HUES64 (cell line): ENCODE data around the gene ZBTB33.

Experiments used
- H3K27ac ChIP-seq: 2 replicates; pipeline ENCODE4 v1.7.0; 2013; ENCODE audit warnings: low read depth, low read length, inconsistent platforms
- H3K27me3 ChIP-seq: 2 replicates; pipeline ENCODE4 v1.6.1; 2013; ENCODE audit warnings: mild to moderate bottlenecking, low read length; ENCODE audit not compliant: insufficient read depth
- H3K36me3 ChIP-seq: 2 replicates; pipeline ENCODE4 v1.6.1; 2013; ENCODE audit warnings: mild to moderate bottlenecking, low read length; ENCODE audit not compliant: insufficient read depth
- H3K4me1 ChIP-seq: 2 replicates; pipeline ENCODE4 v1.6.1; 2013; ENCODE audit warnings: mild to moderate bottlenecking, low read length, moderate library complexity; ENCODE audit not compliant: insufficient read depth
- H3K4me3 ChIP-seq: 2 replicates; pipeline ENCODE4 v1.5.1; 2013; ENCODE audit warnings: mild to moderate bottlenecking, low read length, moderate library complexity
- H3K9ac ChIP-seq: 2 replicates; pipeline ENCODE4 v1.6.1; 2013; ENCODE audit warnings: mild to moderate bottlenecking, low read depth, low read length
- H3K9me3 ChIP-seq: 2 replicates; pipeline ENCODE4 v1.6.1; 2013; ENCODE audit warnings: low read depth, low read length; ENCODE audit not compliant: insufficient read depth
- WGBS: fragments of 150-250, 120-280 bp; methylation state at CpG from one replicate; pipeline ENCODE4 v1.1.7; 2013; ENCODE audit warnings: missing lambda C conversion rate; 5-methylcytosine and 5-hydroxymethylcytosine counted together

ZBTB33 gene

DNA sequence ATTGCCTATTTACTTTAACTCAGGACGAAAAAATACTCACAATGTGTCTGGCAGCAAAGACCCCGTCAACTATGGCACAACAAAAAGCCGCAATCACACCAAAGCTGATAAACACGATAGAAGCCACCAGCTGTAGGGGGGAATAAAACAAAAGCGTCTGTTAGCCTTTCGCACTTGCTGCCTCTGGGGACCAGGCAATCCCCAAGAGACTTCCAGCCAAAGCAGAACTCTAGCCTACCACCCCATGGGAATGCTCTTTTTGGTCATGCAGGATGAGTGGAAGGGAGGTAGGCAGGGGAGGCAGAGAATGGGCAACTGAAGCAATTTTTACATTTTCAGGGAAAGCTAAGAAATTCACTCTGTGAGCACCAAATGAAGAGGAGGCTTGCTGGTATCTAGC is 40.6 kb downstream of the ZBTB33 start:
- Histone ChIP-seq H3K36me3 (no peaks in the 10 kb centered on the region), H3K4me1 (0 out of 2 replicates have a peak, but pooled peaks cover 6% of the 10 kb centered on the region), H3K4me3 (no peak overlapping the region), H3K27ac (no peak overlapping the region), H3K9ac (no peak overlapping the region), H3K9me3 (no peaks in the 10 kb centered on the region), H3K27me3 (no peaks in the 10 kb centered on the region)
- 90% methylated on average over 6 of the region's 6 CpGs for WGBS

DNA sequence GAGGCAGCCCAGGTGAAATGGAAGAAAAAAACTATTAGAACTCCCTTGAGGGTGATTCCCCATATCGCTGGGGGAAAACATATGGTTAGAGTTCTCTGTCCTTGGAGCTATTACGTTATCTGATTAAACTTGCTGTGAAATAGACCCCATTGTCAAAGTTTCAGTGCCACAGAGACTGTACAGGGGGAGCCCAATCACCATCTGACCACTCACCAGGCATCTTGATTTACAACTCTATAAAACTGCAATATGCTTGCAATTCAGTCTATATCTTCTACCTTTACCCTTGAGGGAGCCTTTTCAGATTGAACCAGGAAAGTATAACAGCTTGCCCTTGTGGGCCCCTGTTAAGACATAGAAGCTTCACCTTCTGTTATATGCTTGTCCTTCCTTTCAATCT is 42.4 kb downstream of the ZBTB33 start:
- H3K27me3 ChIP-seq: no peaks in the 10 kb centered on the region
- H3K36me3 ChIP-seq: no peaks in the 10 kb centered on the region
- no peaks in the 10 kb centered on the region for H3K9me3 ChIP-seq
- H3K9ac ChIP-seq: no peak overlapping the region
- WGBS: 91% methylated on average over 2 of the region's 2 CpGs
- no peak overlapping the region for H3K27ac ChIP-seq
- no peak overlapping the region for H3K4me3 ChIP-seq
- H3K4me1 ChIP-seq: 0 out of 2 replicates have a peak, but pooled peaks cover 1% of the 10 kb centered on the region

DNA sequence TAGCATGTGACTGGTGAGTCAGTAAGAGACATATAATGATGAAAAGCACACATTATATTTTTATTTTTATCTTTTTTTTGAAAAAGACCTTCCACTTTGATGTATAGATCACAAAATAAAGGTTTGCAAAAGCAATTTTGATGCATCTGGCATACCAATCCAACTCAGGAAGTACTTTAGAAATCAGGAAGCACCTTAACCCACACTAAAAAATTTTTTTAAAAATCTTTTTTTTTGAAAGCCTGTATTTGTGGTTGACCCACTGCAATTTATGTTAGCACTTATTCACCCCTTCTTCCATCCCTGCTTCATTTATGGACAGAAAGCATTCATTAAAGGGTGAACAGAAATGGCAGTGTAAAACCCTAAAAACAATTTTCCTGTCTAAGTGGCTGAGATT is 44.0 kb downstream of the ZBTB33 start:
- Histone ChIP-seq H3K4me3 (no peak overlapping the region), H3K4me1 (no peaks in the 10 kb centered on the region), H3K27ac (no peak overlapping the region), H3K36me3 (no peaks in the 10 kb centered on the region), H3K27me3 (no peaks in the 10 kb centered on the region), H3K9ac (no peak overlapping the region), H3K9me3 (no peaks in the 10 kb centered on the region)

DNA sequence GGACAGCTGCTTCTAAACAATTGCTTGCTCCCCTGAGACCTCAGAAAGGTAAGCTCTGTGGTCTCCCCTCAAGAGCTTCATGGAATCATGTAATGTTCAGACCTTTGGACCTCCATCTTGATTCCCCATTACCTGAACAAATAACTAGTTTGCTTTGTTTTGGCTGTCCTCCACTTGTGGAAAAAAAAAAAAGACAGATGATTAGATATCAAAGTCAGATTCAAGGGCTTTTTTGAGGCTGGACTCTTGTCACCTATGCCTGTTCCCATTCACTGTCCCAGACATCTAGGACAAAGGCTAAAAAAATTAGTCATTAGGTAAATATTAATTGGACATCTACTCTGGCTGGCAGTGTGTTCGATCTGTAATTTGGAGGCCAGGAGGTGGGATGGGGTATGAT is 47.3 kb downstream of the ZBTB33 start:
- H3K9me3 ChIP-seq: no peaks in the 10 kb centered on the region
- no peak overlapping the region for H3K27ac ChIP-seq
- no peak overlapping the region for H3K4me3 ChIP-seq
- H3K36me3 ChIP-seq: no peaks in the 10 kb centered on the region
- no peak overlapping the region for H3K9ac ChIP-seq
- H3K4me1 ChIP-seq: peaks cover 8% of the 10 kb centered on the region; the same call in 1 of the 2 replicates
- peaks cover 2% of the 10 kb centered on the region; the same call in 1 of the 2 replicates for H3K27me3 ChIP-seq
- no CpG with 5 or more reads among the region's 1 CpG for WGBS

DNA sequence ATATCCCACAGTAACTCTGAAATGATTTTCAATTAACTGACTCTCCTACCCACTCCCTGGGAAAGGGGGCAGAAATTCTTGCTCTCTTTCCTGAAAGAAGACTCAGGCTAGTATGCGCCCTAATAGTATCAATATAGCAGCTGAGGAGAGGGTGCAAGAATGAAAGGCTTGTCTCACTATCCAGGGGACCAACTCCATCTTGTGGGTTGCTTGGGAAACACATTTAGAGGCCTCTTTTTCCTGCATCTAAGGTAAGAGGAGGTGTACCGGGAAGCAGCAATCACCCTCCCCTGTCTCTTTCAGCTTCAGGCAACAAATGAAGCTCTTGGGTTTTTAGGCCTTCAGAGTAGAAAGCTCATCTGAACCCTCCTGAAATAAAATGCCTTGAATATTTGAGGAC is 49.3 kb downstream of the ZBTB33 start:
- H3K4me3 ChIP-seq: no peak overlapping the region

DNA sequence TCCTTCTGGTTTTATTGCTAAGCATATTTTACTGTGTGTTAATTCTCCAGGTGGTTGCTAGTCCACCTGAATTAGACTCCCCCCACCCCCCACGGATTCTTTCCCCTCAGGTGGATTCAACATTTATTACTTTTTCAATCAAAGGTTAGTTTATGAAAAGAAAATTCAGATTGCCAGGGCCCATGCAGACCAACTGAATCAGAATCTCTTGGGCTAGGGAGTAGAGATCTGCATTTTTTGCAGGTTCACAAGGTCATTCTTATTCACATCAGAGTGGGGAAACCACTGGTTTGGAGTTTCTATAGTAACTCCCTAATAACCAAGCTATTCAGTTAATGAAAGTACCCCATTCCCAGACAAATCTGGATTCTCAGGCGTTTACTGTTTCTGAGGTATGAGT is 50.9 kb downstream of the ZBTB33 start:
- no peak overlapping the region for H3K27ac ChIP-seq
- H3K4me1 ChIP-seq: peaks cover 20% of the 10 kb centered on the region
- peaks cover 35% of the 10 kb centered on the region for H3K27me3 ChIP-seq
- no peaks in the 10 kb centered on the region for H3K9me3 ChIP-seq
- WGBS: no CpG with 5 or more reads among the region's 2 CpGs
- H3K36me3 ChIP-seq: no peaks in the 10 kb centered on the region
- no peak overlapping the region for H3K9ac ChIP-seq
- no peak overlapping the region for H3K4me3 ChIP-seq

More for the DNA sequence above, 49.3 kb downstream of the ZBTB33 start:
- Histone ChIP-seq H3K27ac (no peak overlapping the region), H3K4me1 (peaks cover 8% of the 10 kb centered on the region; the same call in 1 of the 2 replicates), H3K27me3 (peaks cover 19% of the 10 kb centered on the region), H3K9ac (no peak overlapping the region), H3K9me3 (no peaks in the 10 kb centered on the region), H3K36me3 (no peaks in the 10 kb centered on the region)
- WGBS: 100% methylated on average over 1 of the region's 2 CpGs

DNA sequence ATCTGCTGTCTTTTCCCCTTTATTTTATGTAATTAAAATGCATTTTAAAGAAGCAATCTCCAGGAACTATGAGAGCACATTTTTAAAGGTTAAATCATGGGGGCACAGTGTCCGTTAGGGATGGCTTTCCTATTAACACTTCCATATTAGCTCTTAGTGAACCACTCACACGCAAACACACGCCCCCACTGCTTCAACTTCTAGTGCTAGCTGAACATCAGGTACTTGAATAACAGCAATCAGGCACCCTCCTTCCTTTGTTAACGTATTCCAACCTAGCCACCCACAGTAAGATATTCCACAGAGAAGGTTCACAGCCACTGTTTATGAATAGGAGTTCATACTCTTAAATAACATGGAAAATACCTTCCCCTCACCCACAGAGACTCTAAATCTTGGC is 51.3 kb downstream of the ZBTB33 start:
- no peak overlapping the region for H3K9ac ChIP-seq
- WGBS: 45% methylated on average over 4 of the region's 4 CpGs
- no peak overlapping the region for H3K27ac ChIP-seq
- peaks cover 21% of the 10 kb centered on the region for H3K4me1 ChIP-seq
- peaks cover 40% of the 10 kb centered on the region for H3K27me3 ChIP-seq
- no peaks in the 10 kb centered on the region for H3K36me3 ChIP-seq
- no peaks in the 10 kb centered on the region for H3K9me3 ChIP-seq
- H3K4me3 ChIP-seq: no peak overlapping the region

DNA sequence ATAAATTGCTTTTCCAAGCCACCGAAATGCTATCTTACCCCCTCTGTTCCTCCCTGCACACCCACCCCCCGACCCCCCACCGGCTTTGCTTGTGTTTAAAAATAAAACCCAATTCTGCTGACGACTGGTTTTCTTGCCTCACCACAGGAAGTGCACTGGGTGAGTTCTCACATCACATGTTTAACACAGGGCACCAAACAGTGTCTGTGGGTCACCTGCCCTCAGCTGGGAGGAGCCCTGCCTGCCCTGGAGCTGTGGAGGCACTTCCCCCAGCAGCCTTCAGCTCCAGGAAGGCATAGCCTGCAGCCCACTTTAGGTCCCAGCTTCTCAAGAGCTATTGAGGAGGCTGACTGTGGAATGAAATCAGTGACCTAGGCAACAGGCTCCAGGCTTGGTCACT is 51.8 kb downstream of the ZBTB33 start:
- Histone ChIP-seq H3K36me3 (no peaks in the 10 kb centered on the region), H3K9me3 (no peaks in the 10 kb centered on the region), H3K27ac (no peak overlapping the region), H3K4me3 (no peak overlapping the region), H3K9ac (no peak overlapping the region), H3K4me1 (peaks cover 21% of the 10 kb centered on the region), H3K27me3 (peaks cover 45% of the 10 kb centered on the region)
- WGBS: 13% methylated on average over 4 of the region's 4 CpGs

DNA sequence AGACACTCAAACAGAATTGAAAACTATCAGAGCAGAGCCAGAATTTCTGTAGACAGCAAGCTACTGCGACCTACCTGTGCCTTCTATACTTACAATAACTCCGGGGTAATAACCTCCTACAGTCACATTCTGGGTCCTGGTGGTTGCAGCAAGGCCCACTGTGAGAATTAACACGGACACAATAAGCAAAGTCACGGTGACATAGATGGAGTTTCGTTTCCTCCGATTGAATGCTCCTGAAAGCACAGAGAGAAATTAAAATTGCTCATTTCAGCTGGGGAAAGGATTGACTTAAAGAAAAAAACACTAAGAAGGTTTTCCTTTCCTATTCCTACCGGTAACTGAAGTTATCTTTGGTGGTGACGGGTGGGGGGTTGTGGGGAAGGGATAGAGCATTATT is 53.6 kb downstream of the ZBTB33 start:
- WGBS: 80% methylated on average over 6 of the region's 8 CpGs
- H3K27me3 ChIP-seq: peaks cover 63% of the 10 kb centered on the region
- no peaks in the 10 kb centered on the region for H3K36me3 ChIP-seq
- no peak overlapping the region for H3K27ac ChIP-seq
- peaks cover 31% of the 10 kb centered on the region for H3K4me1 ChIP-seq
- no peaks in the 10 kb centered on the region for H3K9me3 ChIP-seq
- no peak overlapping the region for H3K4me3 ChIP-seq
- H3K9ac ChIP-seq: no peak overlapping the region

DNA sequence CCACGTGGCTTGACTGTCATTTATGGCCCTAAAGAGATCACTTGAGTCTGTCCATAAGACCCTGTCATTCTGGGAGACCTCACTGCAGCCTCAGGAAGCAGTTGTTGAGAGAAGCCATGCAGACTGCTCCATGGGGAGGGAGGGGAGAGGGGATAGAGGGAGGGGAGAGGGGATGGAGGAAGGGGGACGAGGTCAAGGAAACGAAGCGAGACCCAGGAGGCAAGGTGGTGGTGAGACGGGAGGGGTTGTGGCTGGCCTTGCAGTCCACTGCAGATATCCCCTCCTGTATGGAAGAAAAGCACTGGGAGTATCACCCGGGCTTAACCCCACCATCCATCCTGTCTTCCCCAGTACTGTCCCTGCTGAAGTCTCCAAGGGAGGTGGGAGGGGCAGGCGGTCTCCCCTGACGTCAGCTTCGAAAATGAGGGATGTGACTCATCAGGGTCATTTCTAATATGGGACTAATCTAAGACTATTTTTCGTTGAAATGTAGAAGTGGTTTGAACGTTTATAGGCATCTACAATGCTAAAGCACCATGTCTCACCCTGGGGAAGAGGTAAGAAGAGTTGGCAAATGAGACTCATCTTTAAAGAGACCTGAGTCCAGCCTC is 55.0 kb downstream of the ZBTB33 start:
- 12% methylated on average over 10 of the region's 11 CpGs for WGBS
- no peaks in the 10 kb centered on the region for H3K36me3 ChIP-seq
- no peak overlapping the region for H3K27ac ChIP-seq
- H3K9me3 ChIP-seq: no peaks in the 10 kb centered on the region
- H3K9ac ChIP-seq: no peak overlapping the region
- peaks cover 31% of the 10 kb centered on the region for H3K4me1 ChIP-seq
- H3K4me3 ChIP-seq: peak overlapping the region; percentile 40
- H3K27me3 ChIP-seq: peaks cover 75% of the 10 kb centered on the region

DNA sequence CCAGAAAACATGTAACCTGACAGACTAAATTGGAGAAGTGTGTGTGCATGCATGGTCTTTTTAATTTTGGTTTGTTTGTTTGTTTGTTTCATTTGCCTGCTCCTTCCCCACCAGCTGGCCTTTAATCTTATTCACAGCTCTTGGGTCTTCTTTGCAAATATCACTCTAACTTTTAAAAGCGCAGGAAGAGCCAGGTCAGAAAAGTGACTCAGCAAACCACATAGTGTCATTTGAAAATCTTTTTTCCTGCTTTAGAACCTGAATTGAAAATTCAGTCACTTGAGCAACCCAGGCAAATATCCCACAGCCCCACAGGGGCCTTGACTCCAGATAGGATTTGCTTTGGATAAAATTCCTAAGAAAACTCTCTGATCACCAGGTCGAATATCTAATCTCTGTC is 56.0 kb downstream of the ZBTB33 start:
- Histone ChIP-seq H3K27ac (no peak overlapping the region), H3K4me1 (peaks cover 31% of the 10 kb centered on the region), H3K9me3 (no peaks in the 10 kb centered on the region), H3K27me3 (peaks cover 85% of the 10 kb centered on the region), H3K36me3 (no peaks in the 10 kb centered on the region), H3K9ac (no peak overlapping the region), H3K4me3 (no peak overlapping the region)
- WGBS: 38% methylated on average over 1 of the region's 2 CpGs
